GM23338 (cell line): ENCODE measurements around the gene FBLIM1. TPM values are rescaled to one million over a fixed set of nuclear protein-coding genes. Genes with fewer than 3 reads are reported as not detected.

Experiments used
- ATAC-seq: fragments of 200-7000 bp; cut with Tn5 transposase; 3 replicates; pipeline ENCODE4 v1.9.1; 2020
- DNase-seq: peaks from one replicate; pipeline ENCODE4 v3.0.0-alpha.2; 2015; ENCODE audit warnings: low spot score
- H2AFZ ChIP-seq: fragments of 200-600 bp; sonication (generic); 2 replicates; pipeline ENCODE4 v1.8.0; 2016; ENCODE audit warnings: antibody characterized with exemption, mild to moderate bottlenecking, moderate library complexity
- H3F3A ChIP-seq: fragments of 200-600 bp; sonication (generic); replicated peaks from 2 replicates; pipeline ENCODE4 v1.8.0; 2017; ENCODE audit warnings: antibody characterized with exemption, mixed run types, low read depth
- H3K27ac ChIP-seq: fragments of 200-600 bp; sonication (generic); 2 replicates; pipeline ENCODE4 v1.6.1; 2016; ENCODE audit warnings: low read depth
- H3K27me3 ChIP-seq: fragments of 200-600 bp; sonication (generic); 2 replicates; pipeline ENCODE4 v1.8.0; 2016; ENCODE audit warnings: mild to moderate bottlenecking, mixed run types, moderate library complexity; ENCODE audit not compliant: insufficient read depth
- H3K36me3 ChIP-seq: fragments of 200-600 bp; sonication (generic); 2 replicates; pipeline ENCODE4 v1.8.0; 2016; ENCODE audit warnings: mild to moderate bottlenecking; ENCODE audit not compliant: insufficient read depth
- H3K4me1 ChIP-seq: fragments of 200-600 bp; sonication (generic); 2 replicates; pipeline ENCODE4 v1.8.0; 2016; ENCODE audit warnings: mild to moderate bottlenecking, moderate library complexity; ENCODE audit not compliant: insufficient read depth
- H3K4me2 ChIP-seq: fragments of 200-600 bp; sonication (generic); 2 replicates; pipeline ENCODE4 v1.7.1; 2017; ENCODE audit warnings: mixed run types
- H3K4me3 ChIP-seq: fragments of 200-600 bp; sonication (generic); 2 replicates; pipeline ENCODE4 v1.6.1; 2016; ENCODE audit warnings: mixed run types
- H3K79me2 ChIP-seq: fragments of 200-600 bp; sonication (generic); replicated peaks from 2 replicates; pipeline ENCODE4 v1.8.0; 2017; ENCODE audit warnings: mild to moderate bottlenecking; ENCODE audit not compliant: insufficient read depth
- H3K9me2 ChIP-seq: fragments of 200-600 bp; sonication (generic); 2 replicates; pipeline ENCODE4 v1.8.0; 2017; ENCODE audit not compliant: insufficient read depth
- H4K20me1 ChIP-seq: fragments of 200-600 bp; sonication (generic); replicated peaks from 2 replicates; pipeline ENCODE4 v1.8.0; 2017; ENCODE audit warnings: mild to moderate bottlenecking; ENCODE audit not compliant: insufficient read depth
- H3K27ac Mint-ChIP-seq: 2 replicates; pipeline ENCODE4 v1.8.0; 2020; ENCODE audit warnings: inconsistent platforms, mild to moderate bottlenecking, moderate library complexity, mixed read lengths
- H3K27me3 Mint-ChIP-seq: 3 replicates; pipeline ENCODE4 v1.8.0; 2022; ENCODE audit warnings: low read depth, mild to moderate bottlenecking, moderate library complexity, mixed read lengths, inconsistent platforms; ENCODE audit not compliant: insufficient read depth, poor library complexity
- H3K36me3 Mint-ChIP-seq: 3 replicates; pipeline ENCODE4 v1.8.0; 2021; ENCODE audit warnings: low read depth, mild to moderate bottlenecking, inconsistent platforms, moderate library complexity, mixed read lengths
- H3K4me1 Mint-ChIP-seq: 3 replicates; pipeline ENCODE4 v1.8.0; 2020; ENCODE audit warnings: mild to moderate bottlenecking, inconsistent platforms, mixed read lengths
- H3K4me3 Mint-ChIP-seq: 3 replicates; pipeline ENCODE4 v1.8.0; 2021; ENCODE audit warnings: moderate library complexity, mild to moderate bottlenecking, inconsistent platforms, mixed read lengths
- H3K9me3 Mint-ChIP-seq: 3 replicates; pipeline ENCODE4 v1.8.0; 2020; ENCODE audit warnings: moderate library complexity, mild to moderate bottlenecking, inconsistent platforms, mixed read lengths
- CREB1 ChIP-seq: fragments of 250-450 bp; sonication (Bioruptor Pico); IDR thresholded peaks from 2 replicates; pipeline ENCODE4 v1.5.0; 2020; ENCODE audit warnings: low read depth, mild to moderate bottlenecking, moderate library complexity
- CTCF ChIP-seq, 2 experiments: fragments of 200-600 bp in 1 of 2; sonication (generic) in 1 of 2; conservative IDR thresholded peaks; 2 replicates each; pipeline versions ENCODE4 v1.5.1 to v1.6.1; 2016 to 2017; ENCODE audit warnings: antibody characterized with exemption in 2 of 2, low read depth in 2 of 2, mild to moderate bottlenecking in 2 of 2, moderate library complexity in 1 of 2
- ETS1 ChIP-seq: IDR thresholded peaks from 2 replicates; pipeline ENCODE4 v1.6.1; 2016; ENCODE audit warnings: antibody characterized with exemption
- EZH2 ChIP-seq: fragments of 200-600 bp; sonication (generic); IDR thresholded peaks from one replicate; pipeline ENCODE4 v1.8.0; 2017; ENCODE audit warnings: antibody characterized with exemption, mild to moderate bottlenecking, low read depth; ENCODE audit not compliant: unreplicated experiment
- NANOG ChIP-seq: IDR thresholded peaks from 2 replicates; pipeline ENCODE4 v1.6.1; 2016; ENCODE audit warnings: antibody characterized with exemption, borderline replicate concordance
- POLR2AphosphoS5 ChIP-seq: IDR thresholded peaks from 2 replicates; pipeline ENCODE4 v1.6.1; 2016; ENCODE audit warnings: antibody characterized with exemption, low read depth
- polyA plus RNA-seq: library from polyadenylated mRNA; unstranded; fragments of >200 nt; fragmentation: Nextera tagmentation; extraction: Ambion mirVana; gene quantifications from 2 replicates; pipeline ENCODE4 v1.2.1, GENCODE V29; 2016
- total RNA-seq: library from RNA; depleted of rRNA; stranded (reverse); fragments of >200 nt; shearing (Covaris generic); gene quantifications from 2 replicates; pipeline ENCODE4 v1.2.3, GENCODE V29; 2014

Gene FBLIM1
- total and polyA plus RNA-seq, 2 experiments from 2014 or later = 41.7 to 81.7 TPM

GRCh38 chr1:15833842-15834405, 75.3 kb downstream of the FBLIM1 start (continued):
- TF ChIP-seq CTCF (conservative IDR thresholded peaks at IDR 0.05; ENCODE audit: low read depth in 2 of 2) (no peak), ETS1 (0 out of 2 replicates have a peak, but pooled peaks have one; percentile 22), EZH2 (no peak), POLR2AphosphoS5 (no peak), NANOG (peak; percentile 28; the same call in 1 of the 2 replicates)

- Mint-ChIP-seq H3K9me3 (no peaks in the 10 kb centered on the region; the same call in 2 of the 3 replicates), H3K27ac (peak overlapping the region; percentile 100), H3K27me3 (peaks cover 30% of the 10 kb centered on the region), H3K4me3 (peak overlapping the region; percentile 92), H3K36me3 (peaks cover 15% of the 10 kb centered on the region), H3K4me1 (peaks cover 36% of the 10 kb centered on the region)
- TF ChIP-seq CTCF (conservative IDR thresholded peaks at IDR 0.05; ENCODE audit: low read depth in 2 of 2) (no peak), CREB1 (0 out of 2 replicates have a peak, but pooled peaks have one; percentile 17), ETS1 (no peak), POLR2AphosphoS5 (peak; percentile 45; the same call in 1 of the 2 replicates)
- Histone ChIP-seq H3K4me2 (peak overlapping the region; percentile 80), H2AFZ (peak overlapping the region; percentile 30; the same call in 1 of the 2 replicates), H4K20me1 (no peaks in the 10 kb centered on the region), H3K9me2 (no peaks in the 10 kb centered on the region), H3K4me1 (peaks cover 13% of the 10 kb centered on the region), H3K27ac (peak overlapping the region; percentile 100), H3K27me3 (peaks cover 8% of the 10 kb centered on the region; the same call in 1 of the 2 replicates), H3F3A (peaks cover 9% of the 10 kb centered on the region; the same call in 1 of the 2 replicates), H3K36me3 (no peaks in the 10 kb centered on the region), H3K79me2 (peaks cover 7% of the 10 kb centered on the region; the same call in 1 of the 2 replicates), H3K4me3 (peak overlapping the region; percentile 86)
- DNase-seq (peak; percentile 95), ATAC-seq (peak; percentile 54)
These were observed 76.0 kb downstream of the FBLIM1 start for GRCh38 chr1:15834406-15835204.
